H1 (cell line): ENCODE data around the gene PLPPR3. TPM values are rescaled to one million over a fixed set of nuclear protein-coding genes. Genes with fewer than 3 reads are reported as not detected.

ENCODE experiments used
- CTCF ChIA-PET: fragments of 300-600 bp; sonication (Branson Sonifier 250); formaldehyde crosslinking; loops from one replicate; lab custom pipeline; 2021; ENCODE audit not compliant: partially characterized antibody; lab: Charles Lee
- POLR2A ChIA-PET: fragments of 300-600 bp; sonication (Branson Sonifier 250); formaldehyde crosslinking; loops from one replicate; lab custom pipeline; 2021; ENCODE audit warnings: inconsistent platforms; ENCODE audit not compliant: partially characterized antibody; lab: Charles Lee
- DNase-seq, 2 experiments: peaks; one replicate each; pipeline versions ENCODE4 v3.0.0 to v3.0.0-alpha.2; 2010 to 2022; ENCODE audit warnings: low spot score in 2 of 2, low read depth in 1 of 2, mixed read lengths in 1 of 2
- FAIRE-seq: peaks from 2 replicates; lab custom pipeline; 2011; peaks lifted over from hg19 to GRCh38; lab: Jason Lieb, UNC
- H2AFZ ChIP-seq: 2 replicates; pipeline ENCODE4 v1.8.1; 2012; ENCODE audit warnings: low read length, inconsistent platforms
- H2AK5ac ChIP-seq: 2 replicates; pipeline ENCODE4 v1.6.1; 2013; ENCODE audit warnings: low read depth, low read length
- H2BK120ac ChIP-seq: replicated peaks from 2 replicates; pipeline ENCODE3; 2013; ENCODE audit warnings: low read depth, low read length, inconsistent platforms
- H2BK12ac ChIP-seq: 2 replicates; pipeline ENCODE4 v1.6.1; 2013; ENCODE audit warnings: low read depth, low read length
- H2BK15ac ChIP-seq: 2 replicates; pipeline ENCODE4 v1.6.1; 2013; ENCODE audit warnings: low read length
- H2BK20ac ChIP-seq: 2 replicates; pipeline ENCODE4 v1.6.1; 2013; ENCODE audit warnings: low read length
- H2BK5ac ChIP-seq: 2 replicates; pipeline ENCODE4 v1.6.1; 2013; ENCODE audit warnings: low read depth, low read length
- H3K14ac ChIP-seq: 2 replicates; pipeline ENCODE4 v1.6.1; 2013; ENCODE audit warnings: inconsistent platforms; ENCODE audit not compliant: insufficient read length
- H3K18ac ChIP-seq: 2 replicates; pipeline ENCODE4 v1.6.1; 2013; ENCODE audit warnings: low read length; ENCODE audit errors: extremely low read depth
- H3K23ac ChIP-seq: 2 replicates; pipeline ENCODE4 v1.6.1; 2013; ENCODE audit warnings: inconsistent platforms; ENCODE audit not compliant: insufficient read length
- H3K23me2 ChIP-seq: 2 replicates; pipeline ENCODE4 v1.6.1; 2013; ENCODE audit warnings: low read depth, low read length
- H3K27ac ChIP-seq: 2 replicates; pipeline ENCODE4 v1.6.1; 2011; ENCODE audit warnings: low read depth, low read length, inconsistent platforms
- H3K27me3 ChIP-seq, 4 experiments: replicated peaks in 1 of 4; 1 replicate in 1 of 4; 2 replicates in 3 of 4; pipeline versions ENCODE4 v1.6.1 to v1.8.1; 2011 to 2013; ENCODE audit warnings: low read length in 3 of 4, mild to moderate bottlenecking in 3 of 4, inconsistent platforms in 2 of 4, mixed read lengths in 2 of 4, moderate library complexity in 1 of 4; ENCODE audit not compliant: control insufficient read depth in 3 of 4, insufficient read depth in 3 of 4; ENCODE audit errors: extremely low read depth in 1 of 4
- H3K36me3 ChIP-seq, 4 experiments: 2 replicates each; pipeline versions ENCODE4 v1.6.1 to v1.8.1; 2011 to 2013; ENCODE audit warnings: mild to moderate bottlenecking in 4 of 4, low read length in 3 of 4, moderate library complexity in 2 of 4, control low read depth in 1 of 4, inconsistent platforms in 1 of 4; ENCODE audit not compliant: insufficient read depth in 4 of 4, control insufficient read depth in 2 of 4
- H3K4ac ChIP-seq: replicated peaks from 2 replicates; pipeline ENCODE3; 2013; ENCODE audit warnings: low read length, low read depth, mixed read lengths, inconsistent platforms; ENCODE audit not compliant: insufficient read length
- H3K4me1 ChIP-seq, 4 experiments: replicated peaks in 1 of 4; 1 replicate in 1 of 4; 2 replicates in 3 of 4; pipeline versions ENCODE4 v1.6.1 to v1.8.1; 2011 to 2013; ENCODE audit warnings: low read length in 3 of 4, inconsistent platforms in 2 of 4, mixed read lengths in 1 of 4; ENCODE audit not compliant: insufficient read depth in 4 of 4, control insufficient read depth in 3 of 4
- H3K4me2 ChIP-seq, 2 experiments: 2 replicates each; pipeline versions ENCODE4 v1.6.1 to v1.8.1; 2011 to 2013; ENCODE audit warnings: low read depth in 2 of 2, low read length in 2 of 2, control low read depth in 1 of 2, inconsistent platforms in 1 of 2, mild to moderate bottlenecking in 1 of 2; ENCODE audit not compliant: insufficient read depth in 1 of 2
- H3K4me3 ChIP-seq, 4 experiments: fragments of 200-600, 300-600 bp in 1 of 4; sonication (generic), shearing (Covaris generic), sonication (Bioruptor Twin) in 1 of 4; 2 replicates each; pipeline versions ENCODE4 v1.5.1 to v1.8.1; 2011 to 2016; ENCODE audit warnings: low read length in 4 of 4, low read depth in 3 of 4, control low read depth in 2 of 4, inconsistent platforms in 2 of 4, mild to moderate bottlenecking in 2 of 4, mixed read lengths in 1 of 4, moderate library complexity in 1 of 4; ENCODE audit not compliant: insufficient read depth in 2 of 4; ENCODE audit errors: extremely low read depth in 1 of 4
- H3K56ac ChIP-seq: replicated peaks from 2 replicates; pipeline ENCODE3; 2013; ENCODE audit warnings: low read depth, mild to moderate bottlenecking, mixed read lengths, low read length, inconsistent platforms; ENCODE audit not compliant: insufficient read length
- H3K79me1 ChIP-seq: 2 replicates; pipeline ENCODE4 v1.6.1; 2013; ENCODE audit warnings: low read depth, low read length, control low read depth
- H3K79me2 ChIP-seq, 2 experiments: 2 replicates each; pipeline versions ENCODE4 v1.6.1 to v1.8.1; 2012 to 2013; ENCODE audit warnings: low read length in 2 of 2, mild to moderate bottlenecking in 2 of 2, inconsistent platforms in 1 of 2; ENCODE audit not compliant: insufficient read depth in 2 of 2, control insufficient read depth in 1 of 2
- H3K9ac ChIP-seq, 4 experiments: replicated peaks in 1 of 4; 1 replicate in 1 of 4; 2 replicates in 3 of 4; pipeline versions ENCODE4 v1.6.1 to v1.8.1; 2011 to 2013; ENCODE audit warnings: low read depth in 3 of 4, low read length in 3 of 4, control low read depth in 2 of 4, mild to moderate bottlenecking in 2 of 4, moderate library complexity in 2 of 4, inconsistent platforms in 1 of 4; ENCODE audit errors: extremely low read depth in 1 of 4
- H3K9me3 ChIP-seq, 2 experiments: 2 replicates each; pipeline versions ENCODE4 v1.6.1 to v1.8.1; 2012 to 2013; ENCODE audit warnings: mild to moderate bottlenecking in 2 of 2, moderate library complexity in 2 of 2, control low read depth in 1 of 2, inconsistent platforms in 1 of 2, low read depth in 1 of 2, low read length in 1 of 2, mixed read lengths in 1 of 2; ENCODE audit not compliant: insufficient read depth in 2 of 2
- H4K20me1 ChIP-seq, 2 experiments: replicated peaks in 1 of 2; 2 replicates each; pipeline versions ENCODE3 to v1.8.1; 2011 to 2013; ENCODE audit warnings: inconsistent platforms in 2 of 2, low read length in 2 of 2, mild to moderate bottlenecking in 1 of 2; ENCODE audit not compliant: insufficient read depth in 2 of 2, control insufficient read depth in 1 of 2
- H4K5ac ChIP-seq: 2 replicates; pipeline ENCODE4 v1.6.1; 2013; ENCODE audit warnings: low read length, low read depth, mixed read lengths, inconsistent platforms; ENCODE audit not compliant: insufficient read length
- H4K8ac ChIP-seq: 2 replicates; pipeline ENCODE4 v1.8.0; 2013; ENCODE audit warnings: mild to moderate bottlenecking, moderate library complexity, low read length, inconsistent platforms; ENCODE audit not compliant: insufficient read depth; ENCODE audit errors: extremely low read depth
- H4K91ac ChIP-seq: replicated peaks from 2 replicates; pipeline ENCODE3; 2013; ENCODE audit warnings: low read length, mixed read lengths, inconsistent platforms; ENCODE audit not compliant: insufficient read length
- BRCA1 ChIP-seq: IDR thresholded peaks from 2 replicates; pipeline ENCODE4 v1.6.1; 2012; ENCODE audit warnings: low read depth, low read length, improper control_type of control experiment
- CBX8 ChIP-seq: fragments of 300-800, 300-1000 bp; sonication (generic); IDR thresholded peaks from 2 replicates; pipeline ENCODE4 v1.7.1; 2016; ENCODE audit warnings: low read depth, low read length, borderline replicate concordance
- CREB1 ChIP-seq: IDR thresholded peaks from 2 replicates; pipeline ENCODE4 v1.6.1; 2012; ENCODE audit warnings: inconsistent platforms
- EP300 ChIP-seq, 2 experiments: IDR thresholded peaks; 1 replicate in 1 of 2; 2 replicates in 1 of 2; pipeline ENCODE4 v1.6.1; 2011 to 2012; ENCODE audit warnings: low read depth in 2 of 2, low read length in 2 of 2, mild to moderate bottlenecking in 2 of 2, borderline replicate concordance in 1 of 2, inconsistent platforms in 1 of 2, moderate library complexity in 1 of 2
- EZH2 ChIP-seq: fragments of 200-600 bp; sonication (generic); IDR thresholded peaks from 2 replicates; pipeline ENCODE4 v1.7.1; 2012; ENCODE audit warnings: low read depth, mild to moderate bottlenecking, moderate library complexity, low read length, inconsistent platforms; ENCODE audit not compliant: severe bottlenecking
- FOSL1 ChIP-seq: IDR thresholded peaks from 2 replicates; pipeline ENCODE4 v1.6.1; 2011; ENCODE audit warnings: mild to moderate bottlenecking, low read depth, low read length, moderate library complexity; ENCODE audit not compliant: insufficient read depth
- JUND ChIP-seq: IDR thresholded peaks from 2 replicates; pipeline ENCODE4 v1.6.1; 2011; ENCODE audit warnings: mild to moderate bottlenecking, improper control_type of control experiment, low read length
- KDM1A ChIP-seq: fragments of 200-600, 300-600 bp; sonication (generic); IDR thresholded peaks from 2 replicates; pipeline ENCODE4 v1.7.1; 2016; ENCODE audit warnings: mild to moderate bottlenecking, low read length, borderline replicate concordance
- KDM4A ChIP-seq: IDR thresholded peaks from one replicate; pipeline ENCODE4 v1.7.1; 2012; ENCODE audit warnings: low read depth, mild to moderate bottlenecking, moderate library complexity, low read length, inconsistent platforms; ENCODE audit not compliant: severe bottlenecking
- SAP30 ChIP-seq: fragments of 300-600 bp; sonication (generic); IDR thresholded peaks from 2 replicates; pipeline ENCODE4 v1.7.1; 2012; ENCODE audit warnings: low read length, moderate library complexity, mild to moderate bottlenecking, inconsistent platforms; ENCODE audit not compliant: insufficient read depth, insufficient replicate concordance
- SP4 ChIP-seq: IDR thresholded peaks from 2 replicates; pipeline ENCODE4 v1.6.1; 2012; ENCODE audit warnings: low read length, inconsistent platforms
- TBP ChIP-seq: IDR thresholded peaks from 2 replicates; pipeline ENCODE4 v1.6.1; 2011; ENCODE audit warnings: low read depth, low read length, improper control_type of control experiment
- WGBS, 2 experiments: shearing (Covaris generic) in 1 of 2; methylation state at CpG; one replicate each; pipeline versions ENCODE4 v1.1.6 to v1.1.7; 2013 to 2015; ENCODE audit warnings: low lambda C conversion rate in 2 of 2, mixed read lengths in 2 of 2, inconsistent platforms in 1 of 2, low coverage in 1 of 2, missing lambda C conversion rate in 1 of 2; ENCODE audit not compliant: insufficient replicate concordance in 2 of 2, insufficient coverage in 1 of 2, insufficient read length in 1 of 2; ENCODE audit errors: extremely low coverage in 1 of 2, missing lambda C conversion rate in 1 of 2; 5-methylcytosine and 5-hydroxymethylcytosine counted together
- polyA plus RNA-seq, 7 experiments: library from polyadenylated mRNA; depleted of rRNA in 3 of 7; stranded (reverse) in 5 of 7; unstranded in 2 of 7; fragments of >200 nt in 5 of 7; fragments of 200-250 nt in 2 of 7; gene quantifications; 1 replicate in 5 of 7; 2 replicates in 1 of 7; 4 replicates in 1 of 7; pipeline versions ENCODE4 v1.2.1 to v1.2.3, GENCODE V29; 2011 to 2013; ENCODE audit warnings: missing spikeins in 2 of 7, mixed read lengths in 2 of 7
- total RNA-seq: library from RNA; stranded (reverse); fragmentation: NEBNext Ultra II Directional; extraction: Animal tissue kit (Norgen Biotek cat#: 25700); gene quantifications from 2 replicates; pipeline ENCODE4 v1.2.1, GENCODE V29; 2021

The PLPPR3 gene
- total and polyA plus RNA-seq, 2 of the 8 experiments (the other 6 are each of a cell fraction or from before 2014, with no cell fraction given), result 71.7 to 76.4 TPM

- Histone ChIP-seq H2BK15ac (no peak within 1 kb of the TSS), H4K91ac (no peak within 1 kb of the TSS), H3K9me3 (no peaks in the 10 kb centered on the region), H3K79me2 (no peaks in the 10 kb centered on the region), H4K20me1 (no peaks in the 10 kb centered on the region), H3K23ac (no peak within 1 kb of the TSS), H2BK12ac (no peak within 1 kb of the TSS), H3K27ac (no peak within 1 kb of the TSS), H3K79me1 (no peaks in the 10 kb centered on the region), H3K18ac (no peak within 1 kb of the TSS), H3K14ac (no peak within 1 kb of the TSS), H2AK5ac (no peak within 1 kb of the TSS), H3K56ac (no peak within 1 kb of the TSS), H2BK5ac (no peak within 1 kb of the TSS), H3K4ac (no peak within 1 kb of the TSS), H2AFZ (no peak within 1 kb of the TSS), H3K36me3 (no peaks in the 10 kb centered on the region), H3K27me3 (no peaks in the 10 kb centered on the region), H2BK20ac (no peak within 1 kb of the TSS), H4K8ac (peak within 1 kb of the TSS; percentile 25; the same call in 1 of the 2 replicates), H3K4me1 (no peaks in the 10 kb centered on the region), H2BK120ac (no peak within 1 kb of the TSS), H4K5ac (no peak within 1 kb of the TSS), H3K4me2 (no peak within 1 kb of the TSS), H3K9ac (no peak within 1 kb of the TSS), H3K23me2 (no peaks in the 10 kb centered on the region), H3K4me3 (no peak within 1 kb of the TSS)
- ChIA-PET CTCF (no interaction called here), POLR2A (interaction anchor here (0.6 kb wide), 2 partner anchors 19 to 21 kb away, joined by 3 to 4 read pairs; no protein-coding TSS in a partner anchor)
- DNase-seq (no peak), FAIRE-seq (no peak)
- 85% methylated on average over 29 of the region's 55 CpGs; no CpG with 5 or more reads in 1 of the 2 experiments for WGBS, 2 experiments
- no peak for TF ChIP-seq JUND
- TF ChIP-seq SAP30, result no peak
- no peak for TF ChIP-seq FOSL1
- no peak for TF ChIP-seq SP4
- TF ChIP-seq KDM4A, result no peak
- no peak for TF ChIP-seq EP300 (IDR thresholded peaks at IDR 0.05; ENCODE audit: borderline replicate concordance in 1 of 2, low read depth in 2 of 2, low read length in 2 of 2)
- TF ChIP-seq CREB1, result no peak
- TF ChIP-seq KDM1A, result no peak
- no peak for TF ChIP-seq BRCA1
- no peak for TF ChIP-seq TBP
- no peak for TF ChIP-seq CBX8
- TF ChIP-seq EZH2, result no peak
Measured at GRCh38 chr19:852136-853013, 30.6 kb upstream of the PLPPR3 start, which contains the start of gene ELANE. Gene ELANE (plus strand): TSS chr19:852303. CDS start chr19:852329, 26 bp downstream.
